ENCODE data around the gene PHKG2. TPM values are rescaled to one million over a fixed set of nuclear protein-coding genes. Genes with fewer than 3 reads are reported as not detected.
A peak's percentile ranks its signal among the peaks of the same experiment; 100 is the strongest.

Gene PHKG2
- total and polyA plus RNA-seq, 8 donors, result 24.5 to 35.8 (median 29.3) TPM

DNA sequence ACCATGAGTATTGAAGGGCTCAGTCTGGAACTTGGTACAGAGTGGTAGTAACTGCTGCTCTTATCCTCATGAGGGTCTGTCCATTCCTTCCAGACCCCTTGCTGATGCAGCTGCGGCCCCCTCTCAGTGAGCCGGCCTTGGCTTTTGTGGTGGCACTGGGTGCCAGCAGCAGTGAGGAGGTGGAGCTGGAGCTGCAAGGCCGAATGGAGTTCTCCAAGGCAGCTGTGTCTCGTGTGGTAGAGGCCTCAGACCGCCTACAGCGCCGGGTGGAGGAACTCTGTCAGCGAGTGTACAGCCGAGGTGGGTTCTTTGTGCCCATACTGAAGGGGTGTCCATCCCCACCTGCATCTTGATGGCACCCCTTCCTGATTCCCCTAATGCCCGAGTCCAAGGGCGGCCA lies 15.9 kb downstream of the PHKG2 start:
- intact Hi-C loops (cut with DNase I), result no loop called here
- TF ChIP-seq, protein P1, sequence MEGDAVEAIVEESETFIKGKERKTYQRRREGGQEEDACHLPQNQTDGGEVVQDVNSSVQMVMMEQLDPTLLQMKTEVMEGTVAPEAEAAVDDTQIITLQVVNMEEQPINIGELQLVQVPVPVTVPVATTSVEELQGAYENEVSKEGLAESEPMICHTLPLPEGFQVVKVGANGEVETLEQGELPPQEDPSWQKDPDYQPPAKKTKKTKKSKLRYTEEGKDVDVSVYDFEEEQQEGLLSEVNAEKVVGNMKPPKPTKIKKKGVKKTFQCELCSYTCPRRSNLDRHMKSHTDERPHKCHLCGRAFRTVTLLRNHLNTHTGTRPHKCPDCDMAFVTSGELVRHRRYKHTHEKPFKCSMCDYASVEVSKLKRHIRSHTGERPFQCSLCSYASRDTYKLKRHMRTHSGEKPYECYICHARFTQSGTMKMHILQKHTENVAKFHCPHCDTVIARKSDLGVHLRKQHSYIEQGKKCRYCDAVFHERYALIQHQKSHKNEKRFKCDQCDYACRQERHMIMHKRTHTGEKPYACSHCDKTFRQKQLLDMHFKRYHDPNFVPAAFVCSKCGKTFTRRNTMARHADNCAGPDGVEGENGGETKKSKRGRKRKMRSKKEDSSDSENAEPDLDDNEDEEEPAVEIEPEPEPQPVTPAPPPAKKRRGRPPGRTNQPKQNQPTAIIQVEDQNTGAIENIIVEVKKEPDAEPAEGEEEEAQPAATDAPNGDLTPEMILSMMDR (IDR thresholded peaks at IDR 0.05), result no peak
- Histone ChIP-seq H3K27ac (no peak overlapping the region), H3K36me3 (peaks cover 0 to 65% of the 10 kb centered on the region in 2 donors), H3K4me1 (peaks cover 21 to 44% of the 10 kb centered on the region in 2 donors), H3K9me3 (no peaks in the 10 kb centered on the region), H3K4me3 (no peak overlapping the region), H3K27me3 (no peaks in the 10 kb centered on the region)
- ATAC-seq (no peak), DNase-seq (peak in 1 of 4 donors; percentile 51)

DNA sequence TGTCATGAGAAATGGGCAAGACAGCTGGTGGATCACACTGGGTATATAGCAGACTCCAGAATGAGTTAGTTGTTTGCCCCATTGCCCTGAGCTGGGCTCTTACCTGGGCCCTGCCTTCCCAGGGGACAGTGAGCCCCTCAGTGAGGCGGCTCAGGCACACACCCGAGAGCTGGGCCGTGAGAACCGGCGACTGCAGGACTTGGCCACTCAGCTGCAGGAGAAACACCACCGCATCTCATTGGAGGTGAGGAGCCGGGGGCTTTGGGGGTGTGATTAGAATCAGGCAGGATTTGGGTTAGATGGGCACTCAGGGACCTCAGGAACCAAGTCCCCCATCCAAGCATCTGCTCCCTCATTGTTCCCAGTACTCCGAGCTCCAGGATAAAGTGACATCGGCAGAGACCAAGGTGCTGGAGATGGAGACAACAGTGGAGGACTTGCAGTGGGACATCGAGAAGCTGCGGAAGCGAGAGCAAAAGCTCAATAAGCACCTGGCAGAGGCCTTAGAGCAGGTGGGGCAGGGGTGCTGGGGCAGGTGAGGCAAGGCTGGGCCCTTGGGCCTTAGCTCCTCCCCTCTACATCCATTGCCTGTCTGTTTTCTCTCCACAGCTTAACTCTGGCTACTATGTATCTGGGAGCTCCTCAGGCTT lies 16.7 kb downstream of the PHKG2 start:
- Histone ChIP-seq H3K9me3 (no peaks in the 10 kb centered on the region), H3K4me3 (no peak overlapping the region), H3K27me3 (no peaks in the 10 kb centered on the region), H3K27ac (no peak overlapping the region), H3K4me1 (peaks cover 21 to 36% of the 10 kb centered on the region in 2 donors), H3K36me3 (peaks cover 0 to 69% of the 10 kb centered on the region in 2 donors)
- intact Hi-C loops (cut with DNase I), result no loop called here
- ATAC-seq, result no peak
- TF ChIP-seq, protein P1 (IDR thresholded peaks at IDR 0.05), result no peak
- peak in 2 of 4 donors; percentile 13 to 39 for DNase-seq

DNA sequence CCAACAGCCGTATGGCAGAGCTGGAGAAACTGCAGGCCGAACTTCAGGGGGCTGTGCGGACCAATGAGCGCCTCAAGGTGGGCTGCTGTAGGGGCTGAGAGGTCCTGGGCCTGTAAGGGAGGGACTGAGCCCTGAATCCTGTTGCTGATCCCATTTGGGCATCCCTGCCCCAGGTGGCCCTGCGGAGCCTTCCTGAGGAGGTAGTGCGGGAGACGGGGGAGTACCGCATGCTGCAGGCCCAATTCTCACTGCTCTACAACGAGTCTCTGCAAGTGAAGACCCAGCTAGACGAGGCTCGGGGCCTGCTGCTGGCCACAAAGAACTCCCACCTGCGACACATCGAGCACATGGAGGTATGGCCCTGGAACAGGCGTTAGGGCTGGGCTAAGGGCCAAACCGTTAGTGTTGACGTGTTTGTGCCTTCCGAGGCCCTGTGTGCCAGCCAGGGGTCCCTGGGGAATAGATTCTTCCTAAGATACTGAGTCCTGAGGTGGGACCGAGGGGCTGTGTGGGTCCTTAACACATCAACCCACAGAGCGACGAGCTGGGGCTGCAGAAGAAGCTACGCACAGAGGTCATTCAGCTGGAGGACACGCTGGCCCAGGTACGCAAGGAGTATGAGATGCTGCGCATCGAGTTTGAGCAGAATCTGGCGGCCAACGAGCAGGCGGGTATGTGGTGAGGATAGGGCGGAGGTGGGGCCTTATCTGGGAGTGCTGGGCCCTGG lies 18.1 kb downstream of the PHKG2 start:
- no peak overlapping the region for H3K4me3 ChIP-seq
- ATAC-seq (no peak), DNase-seq (peak in 2 of 4 donors; percentile 20 to 34)
- H3K9me3 ChIP-seq, result no peaks in the 10 kb centered on the region
- peaks cover 0 to 83% of the 10 kb centered on the region in 2 donors for H3K36me3 ChIP-seq
- H3K27ac ChIP-seq, result no peak overlapping the region
- intact Hi-C loops (cut with DNase I), result no loop called here
- H3K4me1 ChIP-seq, result peaks cover 13 to 22% of the 10 kb centered on the region in 2 donors
- no peaks in the 10 kb centered on the region for H3K27me3 ChIP-seq
- TF ChIP-seq, protein P1 (IDR thresholded peaks at IDR 0.05), result no peak

DNA sequence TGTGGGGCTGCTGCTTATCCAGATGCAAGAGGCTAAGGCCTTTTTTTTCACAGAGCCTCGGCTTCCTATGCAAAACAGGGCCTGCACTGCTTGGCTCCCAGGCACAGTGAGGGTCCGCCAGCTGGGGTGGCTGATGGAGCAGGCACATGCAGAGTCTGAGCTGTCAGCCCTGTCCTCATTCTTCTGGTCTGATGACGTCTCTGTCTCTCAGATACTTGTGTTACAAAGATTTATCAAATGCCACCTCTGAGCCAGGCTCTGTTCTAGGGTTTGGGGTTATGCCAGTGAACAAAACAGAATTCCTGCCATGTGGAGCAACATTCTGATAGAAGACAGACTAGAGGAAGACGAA lies 18.7 kb downstream of the PHKG2 start:
- peaks cover 0 to 89% of the 10 kb centered on the region in 2 donors for H3K36me3 ChIP-seq
- H3K4me1 ChIP-seq, result peaks cover 13 to 18% of the 10 kb centered on the region in 2 donors
- H3K27ac ChIP-seq, result no peak overlapping the region
- no peaks in the 10 kb centered on the region for H3K9me3 ChIP-seq
- ATAC-seq (no peak), DNase-seq (peak in 1 of 4 donors; percentile 34)
- H3K4me3 ChIP-seq, result no peak overlapping the region
- TF ChIP-seq, protein P1 (IDR thresholded peaks at IDR 0.05), result no peak
- no peaks in the 10 kb centered on the region for H3K27me3 ChIP-seq
- intact Hi-C loops (cut with DNase I), result no loop called here

DNA sequence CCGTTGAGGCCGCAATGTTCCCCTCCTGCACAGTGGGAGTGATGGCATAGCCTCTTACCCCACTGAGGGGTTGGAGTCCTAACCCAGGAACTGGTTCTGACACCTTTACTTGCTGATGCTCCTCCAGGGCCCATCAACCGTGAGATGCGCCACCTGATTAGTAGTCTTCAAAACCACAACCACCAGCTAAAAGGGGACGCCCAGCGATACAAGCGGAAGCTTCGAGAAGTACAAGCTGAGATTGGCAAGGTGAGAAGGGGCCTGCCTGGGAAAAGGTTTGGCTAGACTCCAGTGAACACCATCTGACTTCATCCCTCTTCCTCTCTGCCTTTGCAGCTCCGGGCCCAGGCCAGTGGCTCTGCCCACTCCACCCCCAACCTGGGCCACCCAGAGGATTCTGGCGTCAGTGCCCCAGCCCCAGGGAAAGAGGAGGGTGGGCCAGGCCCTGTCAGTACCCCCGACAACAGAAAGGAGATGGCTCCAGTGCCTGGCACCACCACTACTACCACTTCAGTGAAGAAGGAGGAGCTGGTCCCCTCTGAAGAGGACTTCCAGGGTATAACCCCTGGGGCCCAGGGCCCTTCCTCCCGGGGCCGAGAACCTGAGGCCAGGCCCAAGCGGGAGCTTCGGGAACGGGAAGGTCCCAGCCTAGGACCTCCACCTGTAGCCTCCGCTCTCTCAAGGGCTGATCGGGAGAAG lies 19.7 kb downstream of the PHKG2 start:
- no peak overlapping the region for H3K27ac ChIP-seq
- peaks cover 0 to 99% of the 10 kb centered on the region in 2 donors for H3K36me3 ChIP-seq
- intact Hi-C loops (cut with DNase I), result no loop called here
- H3K4me1 ChIP-seq, result peaks cover 10 to 13% of the 10 kb centered on the region in 2 donors
- H3K4me3 ChIP-seq, result no peak overlapping the region
- no peaks in the 10 kb centered on the region for H3K27me3 ChIP-seq
- no peak for ATAC-seq
- TF ChIP-seq, protein P1 (IDR thresholded peaks at IDR 0.05), result no peak
- H3K9me3 ChIP-seq, result no peaks in the 10 kb centered on the region
- DNase-seq, result peak in 2 of 4 donors; percentile 24 to 56
